IgD-negative memory B cell (primary cell): ENCODE measurements around the gene CCDC93. TPM values are rescaled to one million over a fixed set of nuclear protein-coding genes. Genes with fewer than 3 reads are reported as not detected.
A peak's percentile ranks its signal among the peaks of the same experiment; 100 is the strongest.

ENCODE experiments used
- H3K27ac Mint-ChIP-seq, 3 donors: one replicate each; pipeline ENCODE4 v1.8.0; 2020 to 2022; ENCODE audit warnings: mild to moderate bottlenecking in 3 of 3, mixed read lengths in 3 of 3, moderate library complexity in 1 of 3
- H3K27me3 Mint-ChIP-seq: one replicate; pipeline ENCODE4 v1.8.0; 2021; ENCODE audit warnings: mixed read lengths
- H3K36me3 Mint-ChIP-seq: one replicate; pipeline ENCODE4 v1.8.0; 2020; ENCODE audit warnings: mild to moderate bottlenecking, mixed read lengths
- H3K4me1 Mint-ChIP-seq, 3 donors: one replicate each; pipeline ENCODE4 v1.8.0; 2020 to 2022; ENCODE audit warnings: mixed read lengths in 3 of 3, mild to moderate bottlenecking in 1 of 3
- H3K4me3 Mint-ChIP-seq, 4 donors: one replicate each; pipeline ENCODE4 v1.8.0; 2020 to 2022; ENCODE audit warnings: mild to moderate bottlenecking in 4 of 4, mixed read lengths in 4 of 4, moderate library complexity in 3 of 4
- H3K9me3 Mint-ChIP-seq, 3 donors: one replicate each; pipeline ENCODE4 v1.8.0; 2020 to 2021; ENCODE audit warnings: mixed read lengths in 3 of 3, mild to moderate bottlenecking in 1 of 3
- polyA plus RNA-seq: library from polyadenylated mRNA; unstranded; fragments of 300-500 nt; fragmentation: Illumina TruSeq; gene quantifications from one replicate; pipeline ENCODE4 v1.2.3, GENCODE V29; 2021

Gene CCDC93
- polyA plus RNA-seq, 1 donor from 2014 or later, result 11.7 TPM

GRCh38 chr2:117987121-117987520, 26.7 kb downstream of the CCDC93 start:
- H3K36me3 Mint-ChIP-seq, result peaks cover 2% of the 10 kb centered on the region

GRCh38 chr2:117985092-117985491, 28.8 kb downstream of the CCDC93 start:
- H3K27ac Mint-ChIP-seq, result no peak overlapping the region
- H3K36me3 Mint-ChIP-seq, result no peaks in the 10 kb centered on the region
- H3K4me1 Mint-ChIP-seq, result peaks cover 0 to 3% (median 1%) of the 10 kb centered on the region in 3 donors

More at GRCh38 chr2:117987121-117987520, 26.7 kb downstream of the CCDC93 start:
- H3K27me3 Mint-ChIP-seq, result no peaks in the 10 kb centered on the region
- peaks cover 0 to 5% (median 0%) of the 10 kb centered on the region in 3 donors for H3K9me3 Mint-ChIP-seq
- no peak overlapping the region for H3K4me3 Mint-ChIP-seq
- H3K27ac Mint-ChIP-seq, result peak overlapping the region in 1 of 3 donors; percentile 74
- H3K4me1 Mint-ChIP-seq, result peaks cover 0 to 3% (median 1%) of the 10 kb centered on the region in 3 donors

DNA sequence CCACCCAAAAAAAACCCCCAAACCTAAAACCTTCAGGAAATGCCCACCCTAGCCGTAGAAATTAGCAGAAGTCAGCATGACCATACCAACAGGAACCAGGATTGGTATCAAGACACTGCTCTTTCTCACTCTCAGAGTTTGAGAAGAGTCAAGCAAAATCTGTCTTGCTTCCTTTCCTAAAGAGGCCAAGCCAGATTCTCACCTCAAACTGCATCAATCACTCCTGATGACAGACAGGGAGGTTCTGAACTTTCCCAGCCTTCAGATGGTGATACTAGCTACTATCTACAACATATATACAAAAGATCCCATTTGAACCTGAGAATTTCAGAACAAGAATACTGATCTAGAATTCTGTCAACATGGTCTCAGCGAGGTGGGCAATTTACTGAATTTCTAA, 29.7 kb downstream of the CCDC93 start:
- no peaks in the 10 kb centered on the region for H3K9me3 Mint-ChIP-seq
- H3K36me3 Mint-ChIP-seq, result peaks cover 1% of the 10 kb centered on the region
- no peaks in the 10 kb centered on the region for H3K27me3 Mint-ChIP-seq
- no peak overlapping the region for H3K4me3 Mint-ChIP-seq
- no peaks in the 10 kb centered on the region for H3K4me1 Mint-ChIP-seq
- peak overlapping the region in 1 of 3 donors; percentile 89 for H3K27ac Mint-ChIP-seq

More at GRCh38 chr2:117985092-117985491, 28.8 kb downstream of the CCDC93 start:
- Mint-ChIP-seq H3K4me3 (no peak overlapping the region), H3K9me3 (peaks cover 0 to 2% (median 0%) of the 10 kb centered on the region in 3 donors), H3K27me3 (no peaks in the 10 kb centered on the region)

GRCh38 chr2:117983040-117983439, 30.8 kb downstream of the CCDC93 start:
- peak overlapping the region in 2 of 3 donors; percentile 21 to 67 for H3K27ac Mint-ChIP-seq
- peaks cover 0 to 1% (median 0%) of the 10 kb centered on the region in 3 donors for H3K4me1 Mint-ChIP-seq
- no peak overlapping the region for H3K4me3 Mint-ChIP-seq
- H3K27me3 Mint-ChIP-seq, result no peaks in the 10 kb centered on the region
- H3K9me3 Mint-ChIP-seq, result no peaks in the 10 kb centered on the region
- peaks cover 5% of the 10 kb centered on the region for H3K36me3 Mint-ChIP-seq

DNA sequence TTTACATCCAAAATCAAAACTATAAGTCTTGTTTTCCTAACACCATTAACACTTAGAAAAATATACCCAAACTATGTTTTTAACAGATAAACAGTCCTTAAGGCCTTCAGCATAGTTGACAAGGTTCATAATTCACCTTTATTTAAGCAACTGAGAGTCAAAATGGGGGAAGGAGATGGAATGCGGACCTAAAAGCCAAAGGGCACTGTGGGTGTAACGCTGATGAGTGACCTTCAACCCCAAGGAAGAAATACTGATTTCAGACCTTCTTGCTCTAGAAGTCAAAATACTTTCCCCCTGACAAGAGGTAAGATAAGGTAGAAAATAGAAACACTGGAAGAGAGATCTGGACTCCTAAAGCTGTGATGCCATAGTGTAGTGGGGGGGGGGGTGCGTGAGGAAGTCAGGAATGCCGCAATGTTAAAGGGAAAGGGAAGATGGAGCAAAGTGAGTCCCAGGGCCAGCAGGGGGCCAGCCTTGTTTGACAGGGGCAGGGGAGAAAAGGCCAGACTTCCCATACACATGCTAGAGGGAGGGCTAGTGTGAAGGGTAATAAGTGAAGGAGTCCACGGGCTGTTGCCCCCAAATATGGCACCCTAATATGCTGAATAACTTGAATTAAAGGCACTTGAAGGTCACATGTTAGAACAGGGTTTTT, 31.4 kb downstream of the CCDC93 start:
- Mint-ChIP-seq H3K4me3 (no peak overlapping the region), H3K27ac (peak overlapping the region in 1 of 3 donors; percentile 67), H3K36me3 (peaks cover 5% of the 10 kb centered on the region), H3K27me3 (no peaks in the 10 kb centered on the region), H3K4me1 (peaks cover 0 to 1% (median 0%) of the 10 kb centered on the region in 3 donors), H3K9me3 (no peaks in the 10 kb centered on the region)

GRCh38 chr2:117981810-117982209, 32.1 kb downstream of the CCDC93 start:
- no peaks in the 10 kb centered on the region for H3K9me3 Mint-ChIP-seq
- peaks cover 0 to 1% (median 0%) of the 10 kb centered on the region in 3 donors for H3K4me1 Mint-ChIP-seq
- no peaks in the 10 kb centered on the region for H3K27me3 Mint-ChIP-seq
- peak overlapping the region in 1 of 3 donors; percentile 67 for H3K27ac Mint-ChIP-seq
- H3K36me3 Mint-ChIP-seq, result peaks cover 5% of the 10 kb centered on the region
- no peak overlapping the region for H3K4me3 Mint-ChIP-seq

DNA sequence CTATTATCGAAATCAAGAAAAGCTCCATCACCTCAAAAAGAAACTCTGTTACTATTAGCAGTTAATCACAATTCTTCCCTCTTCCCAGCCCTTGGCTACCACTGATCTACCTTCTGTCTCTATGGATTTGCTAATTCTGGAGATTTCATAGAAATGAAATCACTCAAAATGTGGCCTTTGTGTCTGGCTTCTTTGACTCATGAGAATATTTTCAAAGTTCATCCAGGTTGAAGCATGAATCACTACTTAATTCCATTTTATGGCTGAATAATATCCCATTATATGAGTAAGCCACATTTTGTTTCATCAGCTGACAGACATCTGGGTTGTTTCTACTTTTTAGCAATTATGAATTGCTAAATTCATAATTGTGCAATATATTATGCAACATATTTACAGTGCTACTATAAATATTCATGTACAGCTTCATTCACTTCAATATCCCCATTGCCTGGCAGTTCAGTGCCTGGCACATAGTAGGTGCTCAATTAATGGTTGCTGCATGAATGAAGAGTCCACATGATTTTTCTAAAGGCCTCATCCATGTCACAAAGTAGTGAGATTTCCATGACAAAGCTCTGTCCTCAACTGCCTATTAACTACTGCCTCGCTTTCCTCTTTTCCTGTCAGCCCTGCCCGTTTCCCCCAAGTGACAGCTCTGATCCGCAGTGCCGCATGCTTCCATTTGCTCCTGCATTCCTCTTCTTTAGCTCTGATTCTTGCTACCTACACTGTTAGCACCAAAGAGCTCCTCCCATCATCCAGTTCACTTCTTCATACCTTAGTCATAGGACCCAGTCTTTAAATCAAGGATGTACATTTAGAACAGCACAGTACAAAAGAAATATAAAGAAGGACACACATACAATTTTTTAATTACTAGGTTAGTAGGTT, 32.8 kb downstream of the CCDC93 start:
- H3K27me3 Mint-ChIP-seq, result no peaks in the 10 kb centered on the region
- no peaks in the 10 kb centered on the region for H3K9me3 Mint-ChIP-seq
- H3K27ac Mint-ChIP-seq, result no peak overlapping the region
- peaks cover 5% of the 10 kb centered on the region for H3K36me3 Mint-ChIP-seq
- H3K4me3 Mint-ChIP-seq, result no peak overlapping the region
- peaks cover 0 to 1% (median 0%) of the 10 kb centered on the region in 3 donors for H3K4me1 Mint-ChIP-seq

- H3K4me1 Mint-ChIP-seq, result peaks cover 0 to 1% (median 0%) of the 10 kb centered on the region in 3 donors
Observed at GRCh38 chr2:117979911-117980701, 33.8 kb downstream of the CCDC93 start.

DNA sequence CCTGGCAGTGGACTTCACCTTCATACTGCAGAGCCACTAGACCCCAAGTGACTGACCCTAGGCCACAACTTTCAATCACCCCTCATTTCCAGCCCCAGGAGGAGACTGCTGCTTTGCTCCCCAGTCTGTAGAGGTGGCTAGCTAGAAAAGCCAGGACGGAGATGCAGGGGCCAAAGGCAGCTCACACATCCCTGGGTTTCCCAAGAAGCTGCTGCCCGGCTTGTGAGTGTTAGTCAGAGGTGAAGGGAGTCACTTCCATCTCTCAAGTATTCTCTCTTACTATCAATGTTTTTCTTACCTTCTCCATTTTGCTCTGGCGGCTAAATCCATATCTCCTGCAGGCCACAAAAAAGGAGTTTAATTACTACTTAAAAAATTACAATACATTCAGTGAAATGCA, 36.2 kb downstream of the CCDC93 start:
- Mint-ChIP-seq H3K4me1 (peaks cover 0 to 1% (median 0%) of the 10 kb centered on the region in 3 donors), H3K27me3 (no peaks in the 10 kb centered on the region), H3K27ac (no peak overlapping the region), H3K36me3 (peaks cover 11% of the 10 kb centered on the region), H3K4me3 (no peak overlapping the region), H3K9me3 (no peaks in the 10 kb centered on the region)

More at GRCh38 chr2:117979911-117980701, 33.8 kb downstream of the CCDC93 start:
- Mint-ChIP-seq H3K27ac (peak overlapping the region in 1 of 3 donors; percentile 33), H3K4me3 (no peak overlapping the region), H3K27me3 (no peaks in the 10 kb centered on the region), H3K9me3 (no peaks in the 10 kb centered on the region), H3K36me3 (peaks cover 5% of the 10 kb centered on the region)

DNA sequence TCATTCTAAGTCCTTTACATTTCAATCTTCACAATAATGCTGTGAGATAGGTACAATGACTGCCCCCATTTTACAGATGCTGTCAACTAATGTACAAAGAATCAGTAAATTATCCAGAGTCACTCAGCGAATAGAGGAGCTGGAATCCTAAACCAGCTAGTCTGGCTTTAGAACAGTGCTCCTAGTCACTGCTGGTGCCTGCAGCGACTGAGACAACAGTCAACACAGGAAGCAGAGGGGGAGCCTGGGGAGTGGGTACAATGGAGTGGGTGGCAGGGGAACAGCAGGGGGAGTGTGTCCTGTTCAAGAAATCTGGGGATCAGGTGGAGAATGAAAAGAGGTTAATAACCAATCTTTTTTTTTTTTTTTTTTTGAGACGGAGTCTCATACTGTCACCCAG, 37.3 kb downstream of the CCDC93 start:
- Mint-ChIP-seq H3K27me3 (no peaks in the 10 kb centered on the region), H3K4me3 (no peak overlapping the region), H3K27ac (no peak overlapping the region), H3K9me3 (no peaks in the 10 kb centered on the region), H3K4me1 (peaks cover 0 to 2% (median 0%) of the 10 kb centered on the region in 3 donors), H3K36me3 (peaks cover 12% of the 10 kb centered on the region)

DNA sequence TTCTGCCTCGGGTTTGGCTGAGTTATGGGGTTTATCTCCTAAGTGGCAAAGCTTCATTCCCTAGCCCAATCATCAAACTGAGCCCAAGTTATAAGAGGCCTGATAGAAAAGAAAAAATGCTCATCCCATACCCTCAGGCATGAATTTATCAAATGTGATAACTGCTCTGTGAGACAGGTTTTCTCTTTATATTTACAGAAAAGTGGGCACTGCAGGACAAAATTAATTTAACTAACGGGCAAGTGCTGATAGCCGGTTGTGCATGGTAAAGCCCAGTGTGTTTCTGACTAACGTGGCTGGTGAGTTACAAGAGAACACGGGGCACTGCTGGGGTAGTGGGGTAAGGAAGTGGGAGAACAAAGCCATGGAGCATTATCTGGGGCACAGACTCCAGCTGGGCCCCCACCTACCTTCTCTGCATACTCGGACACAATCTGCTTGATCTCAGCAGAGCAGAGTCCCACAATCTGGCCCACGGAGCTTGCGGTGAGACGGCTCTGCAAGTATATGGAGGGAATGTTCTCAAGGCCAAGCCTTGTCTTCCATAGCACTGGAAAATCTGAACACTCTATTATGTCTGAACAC, 40.3 kb downstream of the CCDC93 start:
- no peak overlapping the region for H3K4me3 Mint-ChIP-seq
- no peaks in the 10 kb centered on the region for H3K9me3 Mint-ChIP-seq
- H3K4me1 Mint-ChIP-seq, result peaks cover 0 to 3% (median under 1%) of the 10 kb centered on the region in 3 donors
- H3K27me3 Mint-ChIP-seq, result no peaks in the 10 kb centered on the region
- H3K36me3 Mint-ChIP-seq, result peaks cover 14% of the 10 kb centered on the region
- peak overlapping the region in 1 of 3 donors; percentile 8 for H3K27ac Mint-ChIP-seq

- H3K36me3 Mint-ChIP-seq, result peaks cover 14% of the 10 kb centered on the region
- peaks cover 0 to 3% (median 1%) of the 10 kb centered on the region in 3 donors for H3K4me1 Mint-ChIP-seq
- H3K4me3 Mint-ChIP-seq, result no peak overlapping the region
- H3K27ac Mint-ChIP-seq, result no peak overlapping the region
- H3K27me3 Mint-ChIP-seq, result no peaks in the 10 kb centered on the region
- H3K9me3 Mint-ChIP-seq, result no peaks in the 10 kb centered on the region
Observed at GRCh38 chr2:117972476-117973123, 41.3 kb downstream of the CCDC93 start.

- Mint-ChIP-seq H3K27me3 (no peaks in the 10 kb centered on the region), H3K36me3 (peaks cover 12% of the 10 kb centered on the region), H3K4me3 (no peak overlapping the region), H3K4me1 (peaks cover 0 to 3% (median 1%) of the 10 kb centered on the region in 3 donors), H3K9me3 (no peaks in the 10 kb centered on the region), H3K27ac (no peak overlapping the region)
Observed at GRCh38 chr2:117968722-117969121, 45.1 kb downstream of the CCDC93 start.
